Nephron (organoid): ENCODE data around the gene CAMTA2.
A peak's percentile ranks its signal among the peaks of the same experiment; 100 is the strongest.

Experiments used
- H3K27ac Mint-ChIP-seq, 3 experiments: 2 replicates each; pipeline ENCODE4 v1.8.0; 2020; ENCODE audit warnings: mixed read lengths in 3 of 3, mild to moderate bottlenecking in 2 of 3, moderate library complexity in 1 of 3
- H3K27me3 Mint-ChIP-seq: 2 replicates; pipeline ENCODE4 v1.8.0; 2021; ENCODE audit warnings: low read depth, mild to moderate bottlenecking, moderate library complexity, mixed read lengths
- H3K36me3 Mint-ChIP-seq: 2 replicates; pipeline ENCODE4 v1.8.0; 2020; ENCODE audit warnings: low read depth, mixed read lengths
- H3K4me1 Mint-ChIP-seq: 2 replicates; pipeline ENCODE4 v1.8.0; 2020; ENCODE audit warnings: mixed read lengths
- H3K4me3 Mint-ChIP-seq, 3 experiments: 2 replicates each; pipeline ENCODE4 v1.8.0; 2020; ENCODE audit warnings: mild to moderate bottlenecking in 3 of 3, mixed read lengths in 3 of 3, moderate library complexity in 2 of 3
- H3K9me3 Mint-ChIP-seq: 2 replicates; pipeline ENCODE4 v1.8.0; 2020; ENCODE audit warnings: mixed read lengths
- CTCF ChIP-seq, 3 experiments: fragments of 200-600 bp; sonication (generic); IDR thresholded peaks; one replicate each; pipeline ENCODE4 v1.5.0; 2021; ENCODE audit warnings: antibody characterized with exemption in 3 of 3; ENCODE audit not compliant: unreplicated experiment in 3 of 3

CAMTA2 gene

GRCh38 chr17:4959261-4959965 is 28.1 kb downstream of the CAMTA2 start:
- Mint-ChIP-seq H3K9me3 (no peaks in the 10 kb centered on the region), H3K4me3 (no peak overlapping the region), H3K4me1 (peaks cover 32% of the 10 kb centered on the region), H3K36me3 (peaks cover 40% of the 10 kb centered on the region), H3K27me3 (no peaks in the 10 kb centered on the region), H3K27ac (peak overlapping the region; percentile 23 to 64 (median 56))
- no peak for TF ChIP-seq CTCF (IDR thresholded peaks at IDR 0.05; ENCODE audit: unreplicated experiment in 3 of 3)

- Mint-ChIP-seq H3K36me3 (peaks cover 40% of the 10 kb centered on the region), H3K9me3 (no peaks in the 10 kb centered on the region), H3K4me1 (peaks cover 44% of the 10 kb centered on the region), H3K27me3 (no peaks in the 10 kb centered on the region), H3K27ac (no peak overlapping the region), H3K4me3 (no peak overlapping the region)
- TF ChIP-seq CTCF (IDR thresholded peaks at IDR 0.05; ENCODE audit: unreplicated experiment in 3 of 3): no peak
Measured at GRCh38 chr17:4958102-4958501, 29.4 kb downstream of the CAMTA2 start.

- no peak for TF ChIP-seq CTCF (IDR thresholded peaks at IDR 0.05; ENCODE audit: unreplicated experiment in 3 of 3)
- Mint-ChIP-seq H3K27ac (no peak overlapping the region), H3K4me1 (peaks cover 48% of the 10 kb centered on the region), H3K4me3 (no peak overlapping the region), H3K9me3 (no peaks in the 10 kb centered on the region), H3K36me3 (peaks cover 37% of the 10 kb centered on the region), H3K27me3 (no peaks in the 10 kb centered on the region)
Measured at GRCh38 chr17:4956493-4957061, 30.9 kb downstream of the CAMTA2 start.

- Mint-ChIP-seq H3K27me3 (no peaks in the 10 kb centered on the region), H3K27ac (no peak overlapping the region), H3K9me3 (no peaks in the 10 kb centered on the region), H3K4me1 (peaks cover 50% of the 10 kb centered on the region), H3K4me3 (peak overlapping the region in 1 of 3 experiments; percentile 48), H3K36me3 (peaks cover 28% of the 10 kb centered on the region)
- TF ChIP-seq CTCF (IDR thresholded peaks at IDR 0.05; ENCODE audit: unreplicated experiment in 3 of 3): no peak
Measured at GRCh38 chr17:4955091-4955490, 32.4 kb downstream of the CAMTA2 start.

GRCh38 chr17:4953451-4953961 is 34.0 kb downstream of the CAMTA2 start:
- Mint-ChIP-seq H3K36me3 (peaks cover 15% of the 10 kb centered on the region), H3K4me3 (peak overlapping the region; percentile 39 to 89 (median 84)), H3K9me3 (no peaks in the 10 kb centered on the region), H3K27me3 (no peaks in the 10 kb centered on the region), H3K4me1 (peaks cover 38% of the 10 kb centered on the region), H3K27ac (peak overlapping the region; percentile 75 to 83 (median 80))
- TF ChIP-seq CTCF (IDR thresholded peaks at IDR 0.05; ENCODE audit: unreplicated experiment in 3 of 3): no peak
